HepG2 (cell line): ENCODE data around the gene KANK4. TPM values are rescaled to one million over a fixed set of nuclear protein-coding genes. Genes with fewer than 3 reads are reported as not detected.
A peak's percentile ranks its signal among the peaks of the same experiment; 100 is the strongest.

Source experiments
- ELF1 ChIP-seq: sonication (generic); formaldehyde crosslinking; IDR thresholded peaks from 2 replicates; pipeline ENCODE4 v1.4.0; 2020; ENCODE audit warnings: missing genetic modification reagents
- ELK4 ChIP-seq: sonication (generic); formaldehyde crosslinking; IDR thresholded peaks from 2 replicates; pipeline ENCODE4 v1.9.0; 2021; ENCODE audit warnings: missing genetic modification reagents, borderline replicate concordance
- HNF4A ChIP-seq: sonication (generic); formaldehyde crosslinking; IDR thresholded peaks from 2 replicates; pipeline ENCODE4 v1.4.0; 2020; ENCODE audit warnings: missing genetic modification reagents
- IRF1 ChIP-seq: sonication (generic); formaldehyde crosslinking; IDR thresholded peaks from 2 replicates; pipeline ENCODE4 v1.4.0; 2020; ENCODE audit warnings: low read depth, mild to moderate bottlenecking, missing genetic modification reagents
- KDM5B ChIP-seq: sonication (generic); formaldehyde crosslinking; IDR thresholded peaks from 2 replicates; pipeline ENCODE4 v1.4.0; 2020; ENCODE audit warnings: missing genetic modification reagents, mild to moderate bottlenecking, borderline replicate concordance
- MTA1 ChIP-seq: sonication (generic); formaldehyde crosslinking; IDR thresholded peaks from 2 replicates; pipeline ENCODE4 v1.4.0; 2020; ENCODE audit warnings: missing genetic modification reagents, mild to moderate bottlenecking, borderline replicate concordance
- SPEN ChIP-seq: sonication (generic); formaldehyde crosslinking; IDR thresholded peaks from 2 replicates; pipeline ENCODE4 v1.5.1; 2020; ENCODE audit warnings: low read depth, mild to moderate bottlenecking, missing genetic modification reagents
- ZNF382 ChIP-seq: sonication (generic); formaldehyde crosslinking; IDR thresholded peaks from 2 replicates; pipeline ENCODE4 v1.5.0; 2020; ENCODE audit warnings: missing genetic modification reagents, mild to moderate bottlenecking, borderline replicate concordance
- ZNF773 ChIP-seq: sonication (generic); formaldehyde crosslinking; IDR thresholded peaks from 2 replicates; pipeline ENCODE4 v1.4.0; 2020; ENCODE audit warnings: missing genetic modification reagents, borderline replicate concordance
- polyA plus RNA-seq, 8 experiments: library from polyadenylated mRNA; depleted of rRNA in 3 of 8; stranded (reverse) in 7 of 8; unstranded in 1 of 8; fragments of >200 nt; fragmentation: Illumina TruSeq in 4 of 8; extraction: Trizol in 4 of 8; gene quantifications; 2 replicates each; pipeline versions ENCODE4 v1.2.1 to v1.2.3, GENCODE V29; 2011 to 2016; ENCODE audit warnings: low read depth in 4 of 8, missing spikeins in 1 of 8, mixed read lengths in 1 of 8; ENCODE audit not compliant: insufficient read depth in 1 of 8
- total RNA-seq, 5 experiments: library from RNA; depleted of rRNA; stranded (reverse); fragments of >200 nt; fragmentation: Illumina TruSeq; extraction: Trizol; gene quantifications; 2 replicates each; pipeline ENCODE4 v1.2.3, GENCODE V29; 2016; ENCODE audit warnings: low read depth in 1 of 5
- TF ChIP-seq, protein P1 (sequence below): sonication (generic); formaldehyde crosslinking; IDR thresholded peaks from 2 replicates; pipeline ENCODE4; 2020; ENCODE audit warnings: missing genetic modification reagents, mild to moderate bottlenecking, borderline replicate concordance
- TF ChIP-seq, protein P2 (sequence below): sonication (generic); formaldehyde crosslinking; IDR thresholded peaks from 2 replicates; pipeline ENCODE4 v1.4.0; 2020; ENCODE audit warnings: missing genetic modification reagents

KANK4 gene
- total and polyA plus RNA-seq, 2 of the 13 experiments (the other 11 are each of a cell fraction or from before 2014, with no cell fraction given) = 16.1 to 25.7 TPM

DNA sequence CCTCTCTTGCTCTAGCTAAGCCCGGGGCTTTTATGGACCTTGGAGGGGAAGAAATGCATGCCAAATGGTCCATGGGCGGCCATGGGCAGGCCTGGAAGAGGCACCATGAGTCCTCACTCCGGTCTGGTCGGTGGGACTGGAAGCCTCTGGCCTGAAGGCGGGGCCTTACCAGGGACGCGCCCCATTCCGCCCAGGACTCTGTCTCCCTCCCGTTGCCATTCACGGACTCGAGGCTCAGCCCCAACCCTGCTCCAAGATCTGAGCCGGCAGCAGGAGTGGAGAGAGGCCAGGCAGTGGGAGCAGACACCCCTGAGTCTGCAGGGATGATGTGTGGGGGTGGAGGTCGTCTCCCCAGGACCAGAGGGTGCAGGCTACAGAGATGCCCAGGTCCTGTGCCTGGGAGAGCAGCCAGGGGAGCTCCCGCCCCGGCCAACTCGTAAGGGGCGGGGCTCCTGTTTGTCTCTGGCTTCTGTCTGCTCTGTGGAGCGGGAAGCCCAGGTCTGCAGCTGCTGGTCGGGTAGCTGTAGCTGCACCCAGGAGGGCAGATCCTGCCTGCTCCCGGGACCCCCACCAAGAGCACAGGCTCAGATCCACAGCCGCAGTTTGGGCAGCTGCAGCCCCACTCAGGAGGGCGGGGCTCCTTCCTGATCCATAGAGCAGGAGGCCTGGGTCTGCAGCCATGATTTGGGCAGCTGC, 8.3 kb upstream of the KANK4 start (continued):
- TF ChIP-seq, protein P1, sequence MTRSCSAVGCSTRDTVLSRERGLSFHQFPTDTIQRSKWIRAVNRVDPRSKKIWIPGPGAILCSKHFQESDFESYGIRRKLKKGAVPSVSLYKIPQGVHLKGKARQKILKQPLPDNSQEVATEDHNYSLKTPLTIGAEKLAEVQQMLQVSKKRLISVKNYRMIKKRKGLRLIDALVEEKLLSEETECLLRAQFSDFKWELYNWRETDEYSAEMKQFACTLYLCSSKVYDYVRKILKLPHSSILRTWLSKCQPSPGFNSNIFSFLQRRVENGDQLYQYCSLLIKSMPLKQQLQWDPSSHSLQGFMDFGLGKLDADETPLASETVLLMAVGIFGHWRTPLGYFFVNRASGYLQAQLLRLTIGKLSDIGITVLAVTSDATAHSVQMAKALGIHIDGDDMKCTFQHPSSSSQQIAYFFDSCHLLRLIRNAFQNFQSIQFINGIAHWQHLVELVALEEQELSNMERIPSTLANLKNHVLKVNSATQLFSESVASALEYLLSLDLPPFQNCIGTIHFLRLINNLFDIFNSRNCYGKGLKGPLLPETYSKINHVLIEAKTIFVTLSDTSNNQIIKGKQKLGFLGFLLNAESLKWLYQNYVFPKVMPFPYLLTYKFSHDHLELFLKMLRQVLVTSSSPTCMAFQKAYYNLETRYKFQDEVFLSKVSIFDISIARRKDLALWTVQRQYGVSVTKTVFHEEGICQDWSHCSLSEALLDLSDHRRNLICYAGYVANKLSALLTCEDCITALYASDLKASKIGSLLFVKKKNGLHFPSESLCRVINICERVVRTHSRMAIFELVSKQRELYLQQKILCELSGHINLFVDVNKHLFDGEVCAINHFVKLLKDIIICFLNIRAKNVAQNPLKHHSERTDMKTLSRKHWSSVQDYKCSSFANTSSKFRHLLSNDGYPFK (CRISPR knock-in tag) = peak; percentile 68; the same call in 1 of the 2 replicates
- TF ChIP-seq MTA1 (CRISPR knock-in tag) (peak; percentile 79; the same call in 1 of the 2 replicates), HNF4A (CRISPR knock-in tag) (0 out of 2 replicates have a peak, but pooled peaks have one; percentile 4), ELK4 (CRISPR knock-in tag) (no peak), KDM5B (CRISPR knock-in tag) (peak; percentile 53; the same call in 1 of the 2 replicates), ELF1 (0 out of 2 replicates have a peak, but pooled peaks have one; percentile 28), ZNF773 (CRISPR knock-in tag) (no peak), ZNF382 (CRISPR knock-in tag) (no peak), IRF1 (no peak), SPEN (CRISPR knock-in tag) (peak; percentile 42; the same call in 1 of the 2 replicates)
- TF ChIP-seq, protein P2, sequence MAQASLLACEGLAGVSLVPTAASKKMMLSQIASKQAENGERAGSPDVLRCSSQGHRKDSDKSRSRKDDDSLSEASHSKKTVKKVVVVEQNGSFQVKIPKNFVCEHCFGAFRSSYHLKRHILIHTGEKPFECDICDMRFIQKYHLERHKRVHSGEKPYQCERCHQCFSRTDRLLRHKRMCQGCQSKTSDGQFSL (CRISPR knock-in tag) = no peak
